Stimulated activated CD4-positive, alpha-beta T cell treated with anti-CD3 and anti-CD28 coated beads, Interleukin-1b, Interleukin-23, amount 100 ng/mL, for 24 hours (primary cell): Measurements from ENCODE around the gene TBCK.

Source experiments
- DNase-seq, 4 experiments: peaks; one replicate each; pipeline ENCODE4 v3.0.0-alpha.2; 2020; ENCODE audit warnings: low read depth in 4 of 4, low spot score in 1 of 4

The TBCK gene

GRCh38 chr4:105998171-105999063, 317.6 kb downstream of the TBCK start:
- no peak for DNase-seq

- no peak for DNase-seq
Measured at GRCh38 chr4:105996845-105997244, 319.2 kb downstream of the TBCK start.

GRCh38 chr4:105994841-105995501, 321.0 kb downstream of the TBCK start:
- no peak for DNase-seq

GRCh38 chr4:105994061-105994460, 321.9 kb downstream of the TBCK start:
- DNase-seq, result no peak

DNA sequence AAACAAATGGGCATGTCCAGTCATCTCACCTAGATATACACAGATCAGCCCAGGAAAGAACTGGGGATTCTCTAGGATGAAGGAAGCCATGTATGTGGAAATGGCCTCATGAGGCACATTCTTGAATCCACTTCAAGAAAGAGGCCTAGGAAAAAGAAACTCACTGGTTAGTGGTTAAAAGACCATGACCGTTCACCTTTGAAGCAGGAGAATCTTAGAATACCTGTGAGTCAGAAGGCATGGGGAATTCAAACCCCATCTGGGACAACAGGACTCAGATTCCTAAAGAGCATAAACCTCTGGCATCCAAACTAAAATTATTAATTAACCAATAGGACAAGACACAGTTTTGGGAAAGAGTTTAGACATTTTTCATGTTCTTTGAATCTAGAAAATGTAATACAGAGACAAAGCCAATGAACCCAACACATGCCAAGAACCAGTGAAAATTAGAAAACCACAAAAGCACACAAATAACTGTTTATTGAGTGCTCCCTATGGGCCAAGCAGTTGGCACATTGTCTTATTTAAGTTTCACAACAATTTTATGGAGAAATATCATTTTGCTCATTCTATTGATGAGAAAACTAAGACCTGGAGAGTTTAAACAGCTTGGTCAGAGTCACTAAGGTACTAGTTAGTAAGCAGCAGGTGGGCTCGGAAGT, 323.2 kb downstream of the TBCK start:
- DNase-seq, result no peak

DNA sequence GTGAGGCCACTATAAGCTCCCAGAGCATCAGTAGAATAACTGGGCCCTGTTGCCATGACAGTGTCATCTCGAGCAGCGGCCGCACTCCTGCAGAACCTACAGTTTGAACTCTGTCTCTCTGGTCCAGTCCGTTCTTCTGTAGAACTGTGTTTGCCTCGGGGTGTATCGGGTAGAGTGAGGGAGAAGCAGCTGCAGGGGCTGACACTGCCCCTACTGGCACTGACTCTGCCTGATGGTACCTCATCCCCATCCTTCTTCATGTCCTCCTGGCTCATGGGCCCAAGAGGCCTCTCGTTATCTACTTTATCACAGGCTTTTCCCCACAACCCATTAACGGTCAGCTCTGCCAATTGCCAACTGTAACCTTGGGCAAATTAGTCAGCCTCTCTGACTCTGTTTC, 324.3 kb downstream of the TBCK start:
- DNase-seq, result no peak
